HEK293 (cell line): Measurements from ENCODE around the gene DICER1.

Experiments
- CTCF ChIA-PET: fragments of 350-600 bp; formaldehyde crosslinking; extraction: SDS; loops from one replicate; lab custom pipeline; 2021; ENCODE audit warnings: antibody characterized with exemption; lab: Yijun Ruan, JAX
- POLR2A ChIA-PET: fragments of 300-600 bp; formaldehyde crosslinking; extraction: SDS; loops from one replicate; lab custom pipeline; 2020; ENCODE audit warnings: antibody characterized with exemption, inconsistent platforms; lab: Yijun Ruan, JAX
- H3K27ac ChIP-seq: fragments of 200-500 bp; sonication (Bioruptor generic); 2 replicates; pipeline ENCODE4 v1.5.1; 2014; ENCODE audit warnings: low read depth, low read length, control low read depth, inconsistent platforms; ENCODE audit errors: extremely low read depth
- H3K36me3 ChIP-seq, 2 experiments: fragments of 200-500 bp in 1 of 2; sonication (Bioruptor generic) in 1 of 2; 1 replicate in 1 of 2; 2 replicates in 1 of 2; pipeline ENCODE4 v1.5.1; 2014 to 2017; ENCODE audit warnings: inconsistent platforms in 2 of 2, low read length in 2 of 2; ENCODE audit not compliant: control insufficient read depth in 2 of 2, insufficient read depth in 1 of 2
- H3K4me1 ChIP-seq: fragments of 200-500 bp; sonication (Bioruptor generic); 2 replicates; pipeline ENCODE4 v1.5.1; 2014; ENCODE audit warnings: mild to moderate bottlenecking, low read length, inconsistent platforms; ENCODE audit not compliant: control insufficient read depth, insufficient read depth
- H3K4me3 ChIP-seq: 2 replicates; pipeline ENCODE4 v1.5.1; 2011; ENCODE audit warnings: low read depth, mild to moderate bottlenecking, control low read depth, low read length, moderate library complexity
- H3K9me3 ChIP-seq: fragments of 200-500 bp; sonication (Bioruptor generic); 2 replicates; pipeline ENCODE4 v1.5.1; 2014; ENCODE audit warnings: low read depth, low read length, inconsistent platforms; ENCODE audit not compliant: control insufficient read depth, insufficient read depth
- KLF1 ChIP-seq: fragments of 450-650 bp; formaldehyde crosslinking; IDR thresholded peaks from 2 replicates; pipeline ENCODE4 v1.5.1; 2016; ENCODE audit warnings: missing biosample characterization, missing genetic modification characterization
- KLF10 ChIP-seq: fragments of 450-650 bp; IDR thresholded peaks from 2 replicates; pipeline ENCODE4 v1.5.1; 2018; ENCODE audit warnings: missing biosample characterization, mild to moderate bottlenecking, missing genetic modification characterization
- KLF17 ChIP-seq: fragments of 450-650 bp; formaldehyde crosslinking; IDR thresholded peaks from 2 replicates; pipeline ENCODE4 v1.5.1; 2016; ENCODE audit warnings: missing biosample characterization, missing genetic modification characterization
- OVOL3 ChIP-seq: fragments of 450-650 bp; formaldehyde crosslinking; IDR thresholded peaks from 2 replicates; pipeline ENCODE4 v1.5.1; 2016; ENCODE audit warnings: missing biosample characterization, missing genetic modification characterization
- REPIN1 ChIP-seq: fragments of 450-650 bp; formaldehyde crosslinking; IDR thresholded peaks from 2 replicates; pipeline ENCODE4 v1.5.1; 2017; ENCODE audit warnings: missing biosample characterization, missing genetic modification characterization, low read depth
- ZBTB1 ChIP-seq: fragments of 450-650 bp; formaldehyde crosslinking; IDR thresholded peaks from 2 replicates; pipeline ENCODE4 v1.5.1; 2016; ENCODE audit warnings: missing biosample characterization, missing genetic modification characterization
- ZBTB10 ChIP-seq: fragments of 450-650 bp; formaldehyde crosslinking; IDR thresholded peaks from 2 replicates; pipeline ENCODE4 v1.5.1; 2016; ENCODE audit warnings: missing biosample characterization, missing genetic modification characterization
- ZBTB48 ChIP-seq: fragments of 450-650 bp; formaldehyde crosslinking; IDR thresholded peaks from 2 replicates; pipeline ENCODE4 v1.5.1; 2016; ENCODE audit warnings: missing biosample characterization, missing genetic modification characterization
- ZIC2 ChIP-seq: fragments of 450-650 bp; formaldehyde crosslinking; IDR thresholded peaks from 2 replicates; pipeline ENCODE4 v1.5.1; 2016; ENCODE audit warnings: missing biosample characterization, missing genetic modification characterization
- ZNF350 ChIP-seq: fragments of 450-650 bp; formaldehyde crosslinking; IDR thresholded peaks from 2 replicates; pipeline ENCODE4 v1.5.0; 2017; ENCODE audit warnings: missing biosample characterization, mild to moderate bottlenecking, missing genetic modification characterization
- ZNF362 ChIP-seq: fragments of 450-650 bp; formaldehyde crosslinking; IDR thresholded peaks from 2 replicates; pipeline ENCODE4 v1.5.1; 2016; ENCODE audit warnings: missing biosample characterization, missing genetic modification characterization
- ZNF510 ChIP-seq: fragments of 450-650 bp; formaldehyde crosslinking; IDR thresholded peaks from 2 replicates; pipeline ENCODE4 v1.5.1; 2018; ENCODE audit warnings: mild to moderate bottlenecking, missing genetic modification characterization, missing biosample characterization; ENCODE audit not compliant: insufficient replicate concordance
- ZNF513 ChIP-seq: fragments of 450-650 bp; IDR thresholded peaks from 2 replicates; pipeline ENCODE4 v1.5.1; 2018; ENCODE audit warnings: missing biosample characterization, missing genetic modification characterization
- ZNF514 ChIP-seq: fragments of 450-650 bp; formaldehyde crosslinking; IDR thresholded peaks from 2 replicates; pipeline ENCODE4 v1.5.1; 2016; ENCODE audit warnings: missing biosample characterization, missing genetic modification characterization
- ZNF518A ChIP-seq: fragments of 450-650 bp; formaldehyde crosslinking; conservative IDR thresholded peaks from 2 replicates; pipeline ENCODE4 v1.5.1; 2016; ENCODE audit warnings: low read depth, missing biosample characterization, missing genetic modification characterization
- ZNF580 ChIP-seq: fragments of 450-650 bp; formaldehyde crosslinking; IDR thresholded peaks from 2 replicates; pipeline ENCODE4 v1.5.1; 2016; ENCODE audit warnings: missing biosample characterization, missing genetic modification characterization
- ZSCAN16 ChIP-seq: fragments of 450-650 bp; formaldehyde crosslinking; IDR thresholded peaks from 2 replicates; pipeline ENCODE4 v1.5.1; 2016; ENCODE audit warnings: missing biosample characterization, missing genetic modification characterization
- ZSCAN23 ChIP-seq: fragments of 450-650 bp; formaldehyde crosslinking; IDR thresholded peaks from 2 replicates; pipeline ENCODE4 v1.5.1; 2016; ENCODE audit warnings: missing biosample characterization, missing genetic modification characterization

DICER1 gene

GRCh38 chr14:95127531-95127911 is 29.8 kb downstream of the DICER1 start (continued):
- TF ChIP-seq ZNF518A (tag by site-specific recombination) = no peak
- TF ChIP-seq OVOL3 (tag by site-specific recombination) = no peak
- TF ChIP-seq KLF17 = no peak
- TF ChIP-seq ZNF580 = no peak
- TF ChIP-seq ZNF362 (tag by site-specific recombination) = no peak
- no peak for TF ChIP-seq ZBTB1 (tag by site-specific recombination)
- TF ChIP-seq ZBTB48 (tag by site-specific recombination) = no peak
- TF ChIP-seq ZBTB10 (tag by site-specific recombination) = no peak
- no peak for TF ChIP-seq KLF10 (tag by site-specific recombination)
- no peak for TF ChIP-seq ZSCAN16 (tag by site-specific recombination)
- TF ChIP-seq ZNF510 (tag by site-specific recombination) = no peak
- no peak for TF ChIP-seq ZIC2 (tag by site-specific recombination)
- no peak for TF ChIP-seq KLF1
- no peak for TF ChIP-seq ZSCAN23 (tag by site-specific recombination)
- no peak for TF ChIP-seq ZNF514 (tag by site-specific recombination)

GRCh38 chr14:95126906-95127530 is 30.3 kb downstream of the DICER1 start:
- TF ChIP-seq ZNF350 (no peak), ZNF513 (peak; percentile 21; the same call in 1 of the 2 replicates), REPIN1 (tag by site-specific recombination) (no peak)
- Histone ChIP-seq H3K9me3 (no peaks in the 10 kb centered on the region), H3K36me3 (peaks cover 42 to 72% of the 10 kb centered on the region in 2 experiments), H3K4me1 (peaks cover 4% of the 10 kb centered on the region), H3K27ac (no peak overlapping the region), H3K4me3 (no peak overlapping the region)
- CTCF ChIA-PET = interaction anchor here (0.5 kb wide), 1 partner anchor 22 kb away, joined by 4 read pairs; no protein-coding TSS in a partner anchor
- POLR2A ChIA-PET = no interaction called here
